GM18873 (cell line): Measurements from ENCODE around the gene NSD1.
"Not testable (repeated sequence)": the region's sequence is repeated elsewhere in the genome, so short reads cannot be mapped to it uniquely, and the experiment has no call there.

ENCODE experiments used
- ATAC-seq: cut with Tn5 transposase; IDR thresholded peaks from one replicate; pipeline ENCODE4 v1.9.1; 2021; ENCODE audit warnings: mild to moderate bottlenecking, moderate library complexity, moderate number of reproducible peaks; ENCODE audit not compliant: unreplicated experiment, low FRiP score

NSD1 gene

DNA sequence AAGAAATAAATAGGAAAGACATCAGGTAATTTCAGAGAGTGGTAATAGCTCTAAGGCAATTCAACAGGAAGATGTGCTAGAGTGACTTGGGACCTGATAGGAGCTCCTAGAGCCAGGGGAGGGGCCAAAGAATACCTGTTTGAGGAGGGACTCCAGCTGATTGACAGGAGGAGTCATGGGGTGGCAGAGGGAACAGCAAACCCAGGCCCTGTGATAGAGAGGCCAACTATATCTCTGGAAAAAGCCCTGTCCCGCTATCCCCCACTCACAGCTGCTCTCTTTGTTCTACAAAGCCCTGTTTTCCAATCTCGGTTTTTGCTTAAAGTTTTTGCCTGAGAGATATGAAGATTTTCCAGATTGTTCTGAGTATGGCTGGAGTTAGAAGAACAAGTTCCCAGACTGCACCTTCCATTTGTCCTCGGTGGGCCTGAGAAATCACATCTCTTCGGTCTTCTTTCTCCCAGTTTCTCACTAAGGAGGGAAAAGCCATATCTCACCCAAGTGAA is 9.0 kb upstream of the NSD1 start:
- no peak for ATAC-seq

DNA sequence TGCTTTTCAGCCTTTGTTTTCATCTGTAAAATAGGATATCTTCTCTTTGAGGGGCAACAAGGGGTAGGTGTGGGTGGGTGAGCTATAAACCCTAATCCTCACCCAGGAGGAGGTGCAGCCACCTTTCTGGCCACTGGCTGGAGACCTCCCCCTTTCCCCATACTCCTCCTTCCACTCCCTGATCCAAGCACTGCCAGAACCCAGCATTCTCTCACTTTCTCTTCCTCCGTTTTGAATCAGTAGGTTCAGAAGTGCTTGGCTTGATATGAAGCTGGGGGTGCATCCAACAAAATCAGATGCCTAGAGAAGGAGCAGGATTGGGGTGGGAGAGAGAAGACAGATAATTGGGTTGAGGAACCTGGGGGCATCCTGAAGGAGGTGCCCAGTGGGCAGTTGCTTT is 6.8 kb upstream of the NSD1 start:
- ATAC-seq, result no peak

DNA sequence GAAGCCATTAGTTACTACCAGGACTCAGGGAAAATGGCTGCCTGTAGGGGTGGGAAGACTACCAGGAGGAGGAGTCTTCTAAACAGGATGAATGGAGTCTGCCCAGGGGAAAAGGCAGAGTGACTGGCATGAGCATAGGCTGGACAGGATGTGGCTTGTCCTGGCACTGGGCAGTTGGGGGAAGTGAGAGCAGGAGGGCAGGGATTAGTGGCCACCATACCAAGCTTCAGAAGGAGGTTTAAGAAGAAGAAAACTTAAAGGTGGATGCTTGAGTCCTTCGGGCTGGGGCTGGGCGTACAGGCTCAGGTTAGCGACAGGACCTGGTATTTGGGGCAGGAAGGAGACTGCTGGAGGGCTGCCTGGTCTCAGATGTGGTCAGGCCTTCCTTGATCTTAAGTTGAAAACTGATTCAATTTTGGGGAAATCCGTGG is 5.0 kb upstream of the NSD1 start:
- no peak for ATAC-seq

DNA sequence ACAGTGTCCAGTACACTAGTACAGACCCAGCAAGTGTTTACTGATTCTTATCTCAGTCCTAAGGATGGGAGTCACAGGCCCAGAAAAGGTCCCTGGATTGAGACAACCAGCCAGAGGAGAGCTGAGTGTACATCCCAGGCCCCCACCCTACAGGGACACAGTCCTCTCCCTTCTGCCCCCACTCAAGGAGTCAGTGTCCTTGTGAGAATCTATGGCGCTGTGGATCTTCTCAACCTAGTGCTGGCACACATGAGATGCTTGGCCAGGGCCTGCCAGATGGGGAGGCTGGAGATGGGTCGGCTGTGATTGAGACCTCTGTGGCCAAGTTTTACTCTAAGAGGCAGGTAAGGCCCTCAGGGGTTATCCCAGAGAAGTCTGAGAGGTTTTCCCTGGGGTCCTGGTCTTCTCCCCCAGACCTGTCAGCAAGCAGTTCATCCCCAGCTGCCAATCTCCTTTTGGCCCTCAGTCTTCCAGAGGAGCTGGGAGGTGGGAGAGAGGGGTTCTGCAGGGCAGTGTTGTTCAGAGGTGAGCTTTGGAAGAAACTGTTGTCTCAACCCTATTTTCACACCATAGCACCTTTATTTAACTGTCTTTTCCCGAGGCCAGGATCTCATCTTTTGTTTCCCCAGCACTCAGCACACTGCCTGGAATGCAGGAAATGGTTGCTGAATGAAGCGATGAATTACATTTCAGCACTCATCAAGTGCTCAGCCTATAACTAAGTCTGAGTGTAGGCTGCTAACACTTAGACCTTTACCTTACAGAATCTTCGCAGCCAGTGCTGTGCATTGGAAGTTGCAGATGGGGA is 3.2 kb upstream of the NSD1 start:
- ATAC-seq, result no peak

DNA sequence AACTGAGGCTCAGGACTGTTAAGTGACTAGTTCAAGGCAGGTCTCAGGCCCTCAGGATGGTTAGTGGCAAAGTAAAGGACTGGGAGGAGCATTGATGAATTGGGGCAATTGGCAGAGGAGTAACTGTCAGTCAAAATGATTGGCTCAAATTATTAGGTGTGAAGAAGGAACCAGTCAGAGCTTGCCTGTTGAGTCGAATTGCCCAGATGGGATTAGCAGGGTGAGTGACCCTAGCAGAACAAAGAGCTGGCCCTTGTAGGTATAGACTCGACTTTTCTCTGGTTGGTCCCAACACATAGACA is 2.6 kb upstream of the NSD1 start:
- ATAC-seq, result no peak

DNA sequence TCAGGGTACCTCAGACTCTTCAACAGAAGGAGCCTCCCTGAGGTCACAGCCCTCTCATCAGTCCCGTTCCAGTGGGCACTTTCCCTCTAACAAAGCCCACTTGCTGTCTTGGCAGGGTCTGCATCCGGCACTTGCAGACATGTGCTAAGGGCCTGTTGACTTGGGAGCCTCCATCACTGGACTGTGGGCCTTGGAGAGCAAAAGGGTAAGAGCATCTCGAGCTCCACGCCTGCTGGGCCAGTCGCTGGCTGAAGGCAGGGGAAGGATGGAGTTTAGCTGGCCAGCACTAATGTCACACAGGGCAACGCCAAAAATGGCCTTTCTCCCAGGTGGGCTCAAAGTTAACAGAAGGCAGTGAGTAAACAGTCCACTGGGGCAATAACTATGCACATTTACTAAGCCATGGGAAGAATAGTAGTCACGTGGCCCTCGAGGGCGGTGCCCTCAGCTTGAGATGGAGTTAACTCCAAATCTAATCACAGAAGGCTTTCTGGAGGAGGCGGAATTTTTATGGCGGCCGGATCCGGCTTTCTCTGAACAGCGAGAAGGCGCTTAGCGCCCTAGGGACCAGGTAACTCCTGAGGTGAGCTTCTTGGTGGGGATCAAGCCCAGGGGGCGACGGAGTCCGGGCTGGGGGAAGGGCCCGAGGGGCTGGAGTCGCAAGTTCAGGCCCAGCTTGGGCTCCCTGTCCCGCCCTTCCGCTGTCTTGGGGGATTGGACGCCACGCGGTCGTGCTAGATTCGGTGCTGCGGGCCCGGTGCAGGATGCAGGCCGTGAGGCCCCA is 2.0 kb upstream of the NSD1 start:
- ATAC-seq, result no peak

DNA sequence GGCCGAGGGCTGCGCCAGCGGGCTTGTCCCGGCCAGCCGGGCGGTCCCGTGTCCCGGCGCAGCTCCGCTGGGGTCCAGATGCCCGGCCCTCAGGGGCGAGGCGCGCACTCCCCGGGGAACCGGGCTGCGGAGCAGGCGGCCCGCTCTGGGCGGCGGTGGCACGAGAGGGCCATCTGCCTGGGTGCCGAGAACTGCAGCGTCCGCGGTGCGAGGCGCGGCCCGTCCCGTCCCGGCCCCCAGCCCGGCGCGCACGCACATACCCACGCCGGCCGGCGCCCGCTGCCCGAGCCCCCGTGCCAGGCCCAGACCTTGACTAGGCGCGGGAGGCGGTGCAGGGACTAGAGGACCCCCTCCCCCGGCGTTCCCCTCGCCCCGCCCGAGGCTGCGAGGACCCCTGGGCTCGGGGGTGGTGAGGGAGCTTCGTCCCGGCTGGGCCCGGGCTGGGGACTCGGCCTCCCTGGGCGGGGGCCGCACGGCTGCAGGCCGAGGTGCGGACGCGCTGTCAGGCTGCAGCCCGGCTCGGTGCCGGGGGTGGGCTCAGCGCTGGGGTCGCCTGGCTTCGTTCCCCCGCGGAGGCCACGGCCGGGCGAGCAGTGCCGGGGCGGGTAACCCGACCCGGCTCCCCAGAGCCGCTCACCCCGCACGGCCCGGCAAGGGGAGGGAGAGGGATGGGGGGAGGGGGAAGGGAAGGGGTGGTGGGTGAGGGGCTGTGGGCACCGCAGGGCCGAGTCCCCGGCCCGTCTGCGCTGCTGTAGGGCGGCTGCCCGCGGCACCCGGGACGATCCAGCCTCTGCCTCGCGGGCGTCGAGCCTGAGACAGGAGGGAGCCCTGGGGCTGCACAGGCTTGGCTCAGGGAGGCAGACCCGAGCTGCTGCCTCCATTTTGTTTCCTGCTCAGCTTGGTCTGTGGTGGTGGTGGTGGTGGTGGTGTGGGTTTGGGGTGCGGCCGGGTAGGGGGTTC is 1.2 kb upstream of the NSD1 start:
- ATAC-seq, result no peak

DNA sequence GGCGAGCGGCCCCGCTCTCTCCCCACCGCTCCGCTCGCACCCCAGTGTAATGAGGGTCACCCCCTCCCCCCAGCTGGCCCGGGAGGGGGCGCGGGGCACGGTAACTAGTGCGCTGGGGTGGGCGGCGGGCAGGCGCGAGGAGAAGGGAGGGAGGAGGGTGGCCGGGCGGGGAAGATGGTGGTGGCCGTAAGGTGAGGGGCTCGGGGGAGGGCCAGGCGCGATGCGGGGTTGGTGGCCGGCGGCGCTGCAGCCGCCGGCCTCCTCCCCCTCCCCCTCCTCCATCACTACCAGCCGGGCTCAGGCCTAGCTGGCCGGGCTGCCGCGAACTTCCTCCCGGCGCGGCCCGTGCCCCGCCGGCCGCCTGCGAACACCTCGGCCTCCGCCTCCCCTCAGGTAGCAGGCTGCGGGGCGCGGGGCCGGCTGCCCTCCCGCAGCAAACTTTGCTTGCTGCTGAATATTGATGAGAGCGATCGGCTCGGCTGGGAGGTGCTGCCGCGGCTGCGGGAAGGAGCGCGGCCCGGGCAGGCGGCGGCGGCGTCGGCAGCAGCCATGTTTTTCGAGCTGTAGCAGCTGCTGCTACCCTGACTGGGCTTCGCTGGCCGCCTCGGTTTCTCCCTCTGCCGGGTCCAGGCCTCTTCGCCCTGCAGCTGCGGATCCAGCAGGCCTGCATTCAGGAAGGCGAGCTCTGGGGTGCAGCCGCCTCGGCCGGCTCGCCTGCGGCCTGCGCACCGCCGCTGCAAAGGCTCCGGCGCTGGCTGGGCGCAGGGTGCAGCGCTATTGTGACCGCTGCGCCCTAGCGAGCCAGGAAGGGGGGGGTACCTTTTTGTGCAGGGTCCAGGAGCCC is 502 bp downstream of the NSD1 start:
- no peak for ATAC-seq

DNA sequence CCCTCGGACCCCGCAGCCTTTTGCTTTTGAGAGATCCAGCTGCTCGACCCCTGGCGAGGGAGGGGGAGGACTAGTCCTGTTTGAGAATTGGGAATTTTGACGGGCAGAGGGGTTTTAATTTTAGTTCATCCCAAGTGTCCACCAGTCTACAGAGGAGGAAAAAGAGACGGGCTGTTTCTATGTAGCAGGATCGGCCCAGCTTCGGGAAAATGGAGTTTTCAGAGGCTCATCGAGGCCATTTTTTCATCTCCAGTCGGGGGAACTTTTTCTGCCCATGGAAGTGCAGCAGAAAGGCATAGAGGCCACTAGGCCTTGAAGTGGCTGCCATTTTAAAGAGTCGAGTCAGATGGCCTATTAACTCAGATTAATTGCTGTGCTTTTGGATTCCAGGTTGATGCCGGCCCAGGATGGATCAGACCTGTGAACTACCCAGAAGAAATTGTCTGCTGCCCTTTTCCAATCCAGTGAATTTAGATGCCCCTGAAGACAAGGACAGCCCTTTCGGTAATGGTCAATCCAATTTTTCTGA is 1.2 kb downstream of the NSD1 start:
- no peak for ATAC-seq

DNA sequence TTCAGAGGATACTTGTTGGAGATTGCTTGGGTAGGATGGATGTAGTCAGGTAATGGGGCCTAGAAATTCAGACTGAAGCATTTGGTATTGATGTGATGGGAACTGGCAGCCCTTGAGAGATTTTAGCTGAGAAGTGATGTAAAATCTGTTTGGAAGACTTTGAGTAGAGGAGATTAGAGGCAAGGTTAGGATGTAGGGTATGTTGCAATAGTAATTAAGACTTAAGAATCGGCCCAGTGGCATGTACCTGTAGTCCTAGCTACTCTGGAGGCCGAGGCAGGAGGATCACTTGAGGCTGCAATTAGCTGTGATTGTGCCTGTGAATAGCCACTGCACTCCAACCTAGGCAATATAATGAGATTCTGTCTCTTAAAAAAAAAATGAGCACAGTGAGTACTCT is 6.7 kb downstream of the NSD1 start:
- no peak for ATAC-seq

DNA sequence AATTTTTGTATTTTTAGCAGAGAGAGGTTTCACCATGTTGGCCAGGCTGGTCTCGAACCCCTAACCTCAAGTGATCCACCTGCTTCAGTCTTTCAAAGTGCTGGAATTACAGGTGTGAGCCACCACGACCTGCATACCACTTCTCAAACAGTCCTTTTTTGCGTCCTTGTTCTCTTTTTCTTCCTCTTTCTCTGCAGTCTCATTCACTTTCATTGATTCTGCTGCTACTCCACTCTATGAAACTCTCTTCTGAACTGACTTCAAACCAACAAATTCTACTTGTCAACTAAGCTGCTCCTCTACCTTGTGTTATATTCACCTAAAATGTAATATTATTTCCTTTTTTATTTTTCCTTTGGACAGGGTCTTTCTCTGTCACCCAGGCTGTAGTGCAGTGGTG is 7.9 kb downstream of the NSD1 start:
- ATAC-seq, result no peak

DNA sequence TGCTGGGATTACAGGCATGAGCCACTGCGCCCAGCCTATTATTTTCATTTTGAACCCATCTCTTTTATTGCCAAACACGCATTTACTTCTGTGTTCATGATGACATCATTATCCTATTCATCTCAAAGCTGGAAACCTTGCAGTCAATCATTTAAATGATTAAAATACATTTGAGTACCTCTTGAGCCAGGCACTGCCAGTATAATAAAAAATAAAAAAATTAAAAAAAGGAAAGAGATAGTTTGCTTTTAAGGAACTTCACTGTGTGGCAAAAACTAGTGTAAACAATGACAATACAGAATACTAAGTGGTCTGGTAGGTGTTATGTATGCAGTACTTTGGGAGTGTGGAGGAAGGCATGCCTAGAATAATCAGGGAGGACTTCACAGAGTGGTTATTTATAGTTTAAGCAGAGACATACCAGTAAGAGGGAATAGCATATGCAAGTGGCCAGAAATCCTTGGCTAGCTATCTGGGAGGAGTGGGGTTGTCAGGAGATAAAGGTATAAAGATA is 8.6 kb downstream of the NSD1 start:
- ATAC-seq, result no peak

DNA sequence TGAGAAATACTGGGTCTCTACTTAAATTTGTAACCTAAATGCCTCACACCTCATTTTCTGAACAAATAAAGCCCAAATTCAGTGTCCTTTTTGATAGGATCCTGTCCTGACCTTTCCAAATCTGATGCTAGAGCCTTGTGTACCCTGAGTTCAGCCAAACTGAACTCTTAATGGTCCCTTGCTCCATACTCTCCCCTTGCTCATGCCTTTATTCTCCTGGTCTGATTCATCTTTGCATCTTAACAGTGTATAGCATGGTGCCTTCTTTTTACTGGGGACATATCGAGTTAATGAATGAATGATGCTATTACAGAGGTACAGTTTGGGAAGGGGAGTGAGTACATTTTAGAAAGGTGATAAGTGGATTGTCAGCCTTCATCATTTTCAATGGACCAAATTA is 9.2 kb downstream of the NSD1 start:
- ATAC-seq, result no peak

DNA sequence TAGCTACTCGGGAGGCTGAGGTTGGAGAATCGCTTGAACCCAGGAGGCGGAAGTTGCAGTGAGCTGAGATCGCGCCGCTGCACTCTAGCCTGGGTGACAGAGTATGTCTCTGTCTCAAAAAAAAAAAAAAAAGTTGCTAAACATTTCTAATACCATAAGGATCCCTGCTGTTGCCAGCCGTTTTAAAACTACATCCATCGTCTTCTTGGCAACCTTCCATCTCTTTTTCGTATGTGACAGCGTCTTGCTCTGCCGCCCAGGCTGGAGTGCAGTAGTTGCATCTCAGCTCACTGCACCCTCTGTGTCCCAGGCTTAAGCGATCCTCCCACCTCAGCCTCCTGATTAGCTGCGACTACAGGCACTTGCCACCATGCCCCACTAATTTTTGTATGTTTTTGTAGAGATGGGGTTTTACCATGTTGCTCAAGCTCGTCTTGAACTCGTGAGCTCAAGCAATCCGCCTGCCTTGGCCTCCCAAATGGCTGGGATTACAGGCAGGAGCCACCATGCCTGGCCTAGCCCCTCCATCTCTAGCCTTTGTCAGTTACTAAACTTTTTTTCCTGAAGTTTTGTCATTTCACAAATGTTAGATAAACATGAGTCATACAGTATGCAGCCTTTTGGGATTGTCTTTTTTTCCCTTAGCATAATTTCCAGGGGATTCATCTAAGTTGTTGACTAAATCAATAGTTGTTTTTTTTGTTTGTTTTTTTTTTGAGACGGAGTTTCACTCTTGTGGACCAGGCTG is 13.5 kb downstream of the NSD1 start:
- no peak for ATAC-seq

DNA sequence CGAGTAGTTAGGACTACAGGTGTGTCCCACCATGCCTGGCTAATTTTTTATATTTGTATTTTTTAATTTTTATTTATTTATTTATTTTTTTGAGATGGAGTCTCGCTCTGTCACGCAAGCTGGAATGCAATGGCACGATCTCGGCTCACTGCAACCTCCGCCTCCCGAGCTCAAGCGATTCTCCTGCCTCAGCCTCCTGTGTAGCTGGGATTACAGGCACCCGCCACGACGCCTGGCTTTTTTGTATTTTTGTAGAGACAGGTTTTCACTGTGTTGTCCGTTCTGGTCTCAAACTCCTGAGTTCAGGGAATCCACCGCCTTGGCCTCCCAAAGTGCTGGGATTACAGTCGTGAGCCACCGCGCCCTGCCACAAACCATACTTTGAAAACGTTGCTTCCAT is 16.5 kb downstream of the NSD1 start:
- not testable (repeated sequence) for ATAC-seq

DNA sequence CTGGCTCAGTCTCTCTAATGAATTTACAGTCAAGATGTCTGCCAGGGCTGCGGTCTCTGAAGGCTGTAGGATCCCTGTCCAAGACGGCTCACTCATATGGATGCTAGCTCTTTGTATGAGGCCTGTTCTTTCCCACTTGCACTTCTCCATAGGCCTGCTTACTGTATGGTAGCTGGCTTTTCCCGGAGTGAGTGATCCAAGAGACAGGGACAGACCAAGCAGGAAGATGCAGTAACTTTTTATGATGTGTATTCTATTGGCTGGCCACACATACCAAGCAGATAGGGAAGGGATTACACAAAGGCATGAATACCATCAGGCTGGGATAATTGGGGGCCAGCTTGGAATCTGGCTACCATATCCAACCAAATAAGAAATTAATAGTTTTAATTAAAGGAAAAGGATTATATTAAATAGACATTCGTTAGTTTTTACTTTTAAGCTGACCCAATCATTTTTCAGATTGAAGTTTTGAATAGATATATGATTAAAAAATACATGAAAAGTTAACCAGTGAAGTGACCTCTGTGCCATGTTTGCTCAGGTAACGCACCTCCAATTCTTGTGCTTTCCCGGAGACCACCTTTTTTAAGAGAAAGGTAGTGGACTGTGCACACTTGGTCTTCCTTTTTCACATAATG is 20.6 kb downstream of the NSD1 start:
- ATAC-seq, result no peak

DNA sequence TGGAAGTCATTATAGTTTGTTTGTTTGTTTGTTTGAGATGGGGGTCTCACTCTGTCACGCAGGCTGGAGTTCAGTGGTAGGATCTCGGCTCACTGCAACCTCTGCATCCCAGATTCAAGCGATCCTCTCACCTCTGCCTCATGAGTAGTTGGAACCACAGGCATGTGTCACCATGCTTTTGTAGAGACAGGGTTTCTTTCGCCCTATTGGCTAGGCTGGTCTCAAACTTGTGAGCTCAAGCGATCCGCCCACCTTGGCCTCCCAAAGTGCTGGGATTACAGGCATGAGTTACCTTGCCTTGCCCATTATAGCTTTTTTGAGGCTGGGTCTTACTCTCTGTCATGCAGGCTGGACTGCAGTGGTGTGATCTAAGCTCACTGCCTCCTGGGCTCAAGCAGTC is 28.8 kb downstream of the NSD1 start:
- ATAC-seq, result no peak

DNA sequence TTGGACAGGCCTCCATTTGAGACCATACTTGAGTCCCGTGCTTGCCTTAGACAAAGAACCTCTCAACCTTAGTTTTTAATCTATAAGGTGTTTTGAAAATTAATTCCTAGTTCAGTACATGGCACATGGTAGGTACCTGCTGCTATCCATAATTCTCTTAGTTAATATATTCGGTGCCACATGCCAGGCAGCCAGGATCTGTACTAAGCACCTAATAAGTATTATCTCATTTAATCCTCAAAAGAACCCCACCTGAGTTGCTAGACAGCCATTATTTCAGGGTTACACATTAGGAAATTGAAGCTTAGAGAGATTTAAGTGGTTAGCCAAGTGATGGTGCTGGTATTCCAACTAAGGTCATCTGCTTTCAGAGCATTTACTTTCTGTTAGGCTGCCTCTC is 29.9 kb downstream of the NSD1 start:
- no peak for ATAC-seq
